GM12878 (cell line): ENCODE results near the gene NDN. TPM values are rescaled to one million over a fixed set of nuclear protein-coding genes. Genes with fewer than 3 reads are reported as not detected.

Experiments used
- ATAC-seq: fragments of 200-7000 bp; cut with Tn5 transposase; 3 replicates; pipeline ENCODE4 v1.9.1; 2020; ENCODE audit warnings: mild to moderate bottlenecking, moderate library complexity
- BruUV-seq: library from RNA; stranded (reverse); fragments of 400-500 nt; replicated peaks from 2 replicates; lab custom pipeline; 2021; lab: Mats Ljungman, UMichigan
- CTCF ChIA-PET: fragments of 300-600 bp; sonication (Branson Sonifier 250); formaldehyde crosslinking; extraction: SDS; loops from one replicate; lab custom pipeline; 2021; ENCODE audit warnings: inconsistent platforms; lab: Yijun Ruan, JAX
- POLR2A ChIA-PET: fragments of 350-600 bp; formaldehyde crosslinking; extraction: SDS; loops from one replicate; lab custom pipeline; 2021; ENCODE audit warnings: inconsistent platforms; lab: Charles Lee
- RAD21 ChIA-PET: fragments of 300-600 bp; sonication (Branson Sonifier 250); formaldehyde crosslinking; loops from one replicate; lab custom pipeline; 2023; ENCODE audit warnings: antibody characterized with exemption; ENCODE audit not compliant: unreplicated experiment; lab: Charles Lee
- SMC1A ChIA-PET: fragments of 300-600 bp; sonication (Branson Sonifier 250); formaldehyde crosslinking; loops from one replicate; lab custom pipeline; 2023; ENCODE audit not compliant: unreplicated experiment, uncharacterized antibody; lab: Charles Lee
- DNase-seq: peaks from one replicate; pipeline ENCODE4 v3.0.0-alpha.2; 2011; ENCODE audit warnings: low read depth, low spot score
- FAIRE-seq: peaks from 3 replicates; lab custom pipeline; 2011; peaks lifted over from hg19 to GRCh38; lab: Jason Lieb, UNC
- H2AFZ ChIP-seq: 2 replicates; pipeline ENCODE4 v1.6.0; 2011; ENCODE audit warnings: low read depth, low read length, control low read depth; ENCODE audit not compliant: control insufficient read depth
- H3K27ac ChIP-seq: 2 replicates; pipeline ENCODE4 v1.5.1; 2011; ENCODE audit warnings: control low read depth; ENCODE audit not compliant: control insufficient read depth, insufficient read depth
- H3K27me3 ChIP-seq, 2 experiments: replicated peaks in 1 of 2; 2 replicates each; pipeline versions ENCODE4 v1.6.0 to v1.6.1; 2011; ENCODE audit warnings: low read length in 1 of 2; ENCODE audit not compliant: control insufficient read depth in 2 of 2, insufficient read depth in 2 of 2
- H3K36me3 ChIP-seq, 2 experiments: 2 replicates each; pipeline ENCODE4 v1.5.1; 2011; ENCODE audit warnings: low read length in 1 of 2; ENCODE audit not compliant: control insufficient read depth in 2 of 2, insufficient read depth in 2 of 2
- H3K4me1 ChIP-seq: 2 replicates; pipeline ENCODE4 v1.6.1; 2011; ENCODE audit warnings: mild to moderate bottlenecking, low read length, moderate library complexity, mixed read lengths; ENCODE audit not compliant: control insufficient read depth, insufficient read depth
- H3K4me2 ChIP-seq: 2 replicates; pipeline ENCODE4 v1.6.0; 2011; ENCODE audit warnings: control low read depth; ENCODE audit not compliant: control insufficient read depth, insufficient read depth
- H3K4me3 ChIP-seq: fragments of 200-600 bp; sonication (generic); 2 replicates; pipeline ENCODE4 v1.5.1; 2016
- H3K79me2 ChIP-seq: 2 replicates; pipeline ENCODE4 v1.6.0; 2011; ENCODE audit warnings: low read length; ENCODE audit not compliant: control insufficient read depth, insufficient read depth
- H3K9ac ChIP-seq: 2 replicates; pipeline ENCODE4 v1.8.0; 2011; ENCODE audit warnings: low read length, control low read depth, mixed read lengths; ENCODE audit not compliant: control insufficient read depth, insufficient read depth
- H3K9me3 ChIP-seq: replicated peaks from 3 replicates; pipeline ENCODE4 v1.5.1; 2011; ENCODE audit warnings: mild to moderate bottlenecking, low read length; ENCODE audit not compliant: control insufficient read depth, insufficient read depth
- H4K20me1 ChIP-seq: 2 replicates; pipeline ENCODE4 v1.6.0; 2011; ENCODE audit not compliant: control insufficient read depth, insufficient read depth
- CBX3 ChIP-seq: fragments of 200-600 bp; sonication (generic); IDR thresholded peaks from 2 replicates; pipeline ENCODE4 v1.6.1; 2016; ENCODE audit warnings: low read depth, borderline replicate concordance
- CHD1 ChIP-seq: IDR thresholded peaks from 2 replicates; pipeline ENCODE4 v1.6.1; 2012; ENCODE audit warnings: low read depth, low read length, improper control_type of control experiment
- FOXM1 ChIP-seq: IDR thresholded peaks from 2 replicates; pipeline ENCODE4 v1.6.1; 2012; ENCODE audit warnings: low read depth, mild to moderate bottlenecking, inconsistent platforms, low read length, moderate library complexity
- GATAD2B ChIP-seq: fragments of 450-650 bp; conservative IDR thresholded peaks from 2 replicates; pipeline ENCODE4 v1.6.1; 2017; ENCODE audit warnings: low read depth, mild to moderate bottlenecking, moderate library complexity
- HDGF ChIP-seq: fragments of 450-650 bp; IDR thresholded peaks from 2 replicates; pipeline ENCODE4 v1.6.1; 2016; ENCODE audit warnings: antibody characterized with exemption
- HSF1 ChIP-seq: fragments of 150-350 bp; IDR thresholded peaks from 2 replicates; pipeline ENCODE4 v1.6.1; 2014; ENCODE audit warnings: mild to moderate bottlenecking, low read depth, low read length
- IKZF1 ChIP-seq: fragments of 450-650 bp; conservative IDR thresholded peaks from 2 replicates; pipeline ENCODE4 v1.6.1; 2017; ENCODE audit warnings: antibody characterized with exemption, mild to moderate bottlenecking
- NFXL1 ChIP-seq: fragments of 450-650 bp; IDR thresholded peaks from 2 replicates; pipeline ENCODE4 v1.6.1; 2017; ENCODE audit warnings: antibody characterized with exemption, mild to moderate bottlenecking, borderline replicate concordance
- NFYA ChIP-seq: IDR thresholded peaks from 2 replicates; pipeline ENCODE4 v1.6.1; 2011; ENCODE audit warnings: low read depth, mild to moderate bottlenecking, low read length, improper control_type of control experiment, borderline replicate concordance
- PAX5 ChIP-seq: IDR thresholded peaks from 2 replicates; pipeline ENCODE4 v1.6.1; 2011; ENCODE audit warnings: low read depth, low read length, borderline replicate concordance
- POLR2A ChIP-seq: IDR thresholded peaks from 2 replicates; pipeline ENCODE4 v1.6.1; 2011; ENCODE audit warnings: low read depth, mild to moderate bottlenecking, low read length
- POLR2AphosphoS2 ChIP-seq: IDR thresholded peaks from 2 replicates; pipeline ENCODE4 v1.6.1; 2011; ENCODE audit warnings: low read depth, mild to moderate bottlenecking, low read length, improper control_type of control experiment, moderate library complexity
- RBBP5 ChIP-seq: fragments of 200-600 bp; sonication (generic); conservative IDR thresholded peaks from 2 replicates; pipeline ENCODE4 v1.6.1; 2016
- SIX5 ChIP-seq: IDR thresholded peaks from 2 replicates; pipeline ENCODE4 v1.6.1; 2011; ENCODE audit warnings: mild to moderate bottlenecking, low read depth, low read length, moderate library complexity; ENCODE audit not compliant: severe bottlenecking
- SMAD1 ChIP-seq: fragments of 450-650 bp; IDR thresholded peaks from 2 replicates; pipeline ENCODE4 v1.6.1; 2018; ENCODE audit warnings: mild to moderate bottlenecking, low read depth; ENCODE audit not compliant: partially characterized antibody
- SREBF2 ChIP-seq: IDR thresholded peaks from 2 replicates; pipeline ENCODE4 v1.6.1; 2012; ENCODE audit warnings: mild to moderate bottlenecking, low read length
- TARDBP ChIP-seq: IDR thresholded peaks from 2 replicates; pipeline ENCODE4 v1.6.1; 2016; ENCODE audit warnings: borderline replicate concordance
- YY1 ChIP-seq: IDR thresholded peaks from 2 replicates; pipeline ENCODE4 v1.6.1; 2011; ENCODE audit warnings: low read depth, mild to moderate bottlenecking, low read length
- ZBTB40 ChIP-seq: fragments of 450-650 bp; IDR thresholded peaks from 2 replicates; pipeline ENCODE4 v1.6.1; 2016; ENCODE audit warnings: mild to moderate bottlenecking, moderate library complexity, borderline replicate concordance
- WGBS: methylation state at CpG from one replicate; pipeline ENCODE4 v1.1.6; 2016; ENCODE audit warnings: low lambda C conversion rate; ENCODE audit not compliant: insufficient replicate concordance, insufficient coverage; ENCODE audit errors: missing lambda C conversion rate; 5-methylcytosine and 5-hydroxymethylcytosine counted together
- in situ Hi-C: fragments of 300-500 bp; cut with MboI; formaldehyde crosslinking; loops from 9 replicates; pipeline ENCODE4 v1.14.3; 2018; ENCODE audit warnings: mixed read lengths
- intact Hi-C: fragments of 100-400 bp; cut with micrococcal nuclease; formaldehyde crosslinking; loops from one replicate; pipeline ENCODE4 v1.14.2; 2022; ENCODE audit not compliant: unreplicated experiment
- polyA plus RNA-seq, 11 experiments: library from polyadenylated mRNA; depleted of rRNA in 4 of 11; unstranded in 6 of 11; stranded (reverse) in 5 of 11; fragments of >200 nt; fragmentation: Nextera tagmentation in 4 of 11; fragmentation: Illumina TruSeq in 1 of 11; extraction: Ambion mirVana in 4 of 11; extraction: Trizol in 1 of 11; gene quantifications; 1 replicate in 1 of 11; 2 replicates in 10 of 11; pipeline versions ENCODE4 v1.2.1 to v1.2.3, GENCODE V29; 2011 to 2016; ENCODE audit warnings: inconsistent platforms in 2 of 11, missing spikeins in 2 of 11, low read depth in 1 of 11
- total RNA-seq, 4 experiments: library from RNA; depleted of rRNA in 3 of 4; stranded (reverse); fragments of >200 nt in 3 of 4; fragmentation: Illumina TruSeq in 1 of 4; extraction: Trizol in 1 of 4; gene quantifications; 2 replicates each; pipeline versions ENCODE4 v1.2.1 to v1.2.3, GENCODE V29; 2013 to 2021

Gene NDN
- total and polyA plus RNA-seq, 10 of the 15 experiments (the other 5 are each of a cell fraction or from before 2014, with no cell fraction given), result 0.10 to 0.13 TPM; not detected in 8

- RAD21 ChIA-PET, result no interaction called here
- Histone ChIP-seq H3K27ac (no peak overlapping the region), H4K20me1 (no peaks in the 10 kb centered on the region), H3K4me2 (no peak overlapping the region), H3K79me2 (no peaks in the 10 kb centered on the region), H3K4me3 (no peak overlapping the region), H3K36me3 (no peaks in the 10 kb centered on the region), H3K4me1 (no peaks in the 10 kb centered on the region), H3K9me3 (no peaks in the 10 kb centered on the region; the same call in 2 of the 3 replicates), H3K9ac (no peak overlapping the region), H3K27me3 (no peaks in the 10 kb centered on the region), H2AFZ (no peak overlapping the region)
- POLR2A ChIA-PET, result no interaction called here
- 86% methylated on average over 39 of the region's 40 CpGs for WGBS
- intact Hi-C loops (loop anchor here (10.0 kb wide), 1 partner anchor 1859 kb away; no protein-coding TSS in a partner anchor), in situ Hi-C loops (loop anchor here (25.0 kb wide), 1 partner anchor 1867 kb away; no protein-coding TSS in a partner anchor)
- FAIRE-seq, result no peak
- no peak for DNase-seq
- BruUV-seq, result no TSS peak
- no peak for TF ChIP-seq ZBTB40
- no peak for TF ChIP-seq RBBP5
- no peak for TF ChIP-seq POLR2AphosphoS2
- TF ChIP-seq PAX5, result no peak
- TF ChIP-seq POLR2A, result no peak
- TF ChIP-seq HDGF, result no peak
- TF ChIP-seq GATAD2B, result no peak
- TF ChIP-seq SIX5, result no peak
- no peak for TF ChIP-seq TARDBP
- TF ChIP-seq SREBF2, result no peak
- TF ChIP-seq NFXL1, result no peak
- no peak for TF ChIP-seq HSF1
- TF ChIP-seq FOXM1, result no peak
- TF ChIP-seq NFYA, result no peak
- TF ChIP-seq SMAD1, result no peak
- no peak for TF ChIP-seq IKZF1
- TF ChIP-seq YY1, result no peak
- no peak for TF ChIP-seq CBX3
- no peak for TF ChIP-seq CHD1
- CTCF ChIA-PET, result no interaction called here
- no peak for ATAC-seq
- SMC1A ChIA-PET, result no interaction called here
Measured at GRCh38 chr15:23645371-23646164, 41.5 kb downstream of the NDN start.
